Measurements from ENCODE around the gene LRMDA. TPM values are rescaled to one million over a fixed set of nuclear protein-coding genes. Genes with fewer than 3 reads are reported as not detected.

Gene LRMDA
- total and polyA plus RNA-seq, 2 of the 4 experiments (the other 2 are of a cell fraction) = 0.07 TPM; not detected in 1

DNA sequence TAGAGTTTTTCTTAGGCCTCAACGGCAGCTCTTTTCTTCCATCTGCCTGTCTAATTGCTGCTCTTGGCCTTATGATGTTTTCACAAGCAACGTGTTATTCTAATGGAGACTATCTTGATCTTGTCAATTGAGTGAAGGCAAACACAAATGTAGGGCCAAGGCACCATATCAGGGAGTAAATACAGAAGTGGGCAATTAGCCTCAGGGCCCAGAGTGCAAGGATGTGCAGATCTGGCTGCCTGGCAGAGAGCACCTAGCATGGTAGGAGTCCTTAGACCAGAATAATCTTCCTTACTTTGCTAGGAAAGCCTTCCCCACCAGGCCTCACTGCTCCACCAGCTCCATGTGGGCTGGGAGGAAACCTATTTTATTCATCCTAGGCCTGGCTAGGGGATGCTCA is 590.9 kb downstream of the LRMDA start:
- Histone ChIP-seq H2BK120ac (ENCODE audit: low read depth, low read length) (no peak overlapping the region), H2AFZ (replicated peaks; ENCODE audit: low read length, poor library complexity) (no peak overlapping the region), H3K36me3 (ENCODE audit: control insufficient read depth, insufficient read depth, low read length) (no peaks in the 10 kb centered on the region), H3K18ac (ENCODE audit: low read depth, low read length) (no peak overlapping the region), H3K9me1 (ENCODE audit: insufficient read depth, low read length) (no peaks in the 10 kb centered on the region), H3K56ac (ENCODE audit: extremely low read depth, insufficient read depth, low read length) (no peak overlapping the region), H2BK5ac (ENCODE audit: low read depth, low read length, poor library complexity, severe bottlenecking) (no peak overlapping the region), H3K9me3 (ENCODE audit: control insufficient read depth, insufficient read depth, low read length) (no peaks in the 10 kb centered on the region), H4K20me1 (ENCODE audit: insufficient read depth, low read length) (no peaks in the 10 kb centered on the region), H3K14ac (replicated peaks; ENCODE audit: low read depth, low read length) (no peak overlapping the region), H2BK15ac (ENCODE audit: low read depth, low read length) (no peak overlapping the region), H3K27me3 (ENCODE audit: control insufficient read depth, insufficient read depth, low read length) (peaks cover 8% of the 10 kb centered on the region; the same call in 1 of the 2 replicates), H4K8ac (ENCODE audit: low read depth in 2 of 2, low read length in 2 of 2) (no peak overlapping the region), H4K5ac (ENCODE audit: low read depth, low read length) (no peak overlapping the region), H3K9ac (ENCODE audit: low read depth, low read length) (no peak overlapping the region), H2AK9ac (replicated peaks; ENCODE audit: low read depth, low read length, poor library complexity) (no peak overlapping the region), H4K91ac (ENCODE audit: insufficient read depth, low read depth, low read length) (no peak overlapping the region), H3K79me1 (ENCODE audit: low read depth in 1 of 2, low read length in 2 of 2) (no peaks in the 10 kb centered on the region), H3K4me1 (ENCODE audit: control insufficient read depth, insufficient read depth, low read length) (no peaks in the 10 kb centered on the region), H3K4me2 (ENCODE audit: low read depth, low read length) (no peak overlapping the region), H3K4ac (ENCODE audit: low read depth, low read length) (no peak overlapping the region), H2BK20ac (ENCODE audit: low read depth, low read length) (no peak overlapping the region), H3K27ac (ENCODE audit: insufficient read depth, low read length) (no peak overlapping the region), H3K4me3 (ENCODE audit: insufficient read depth, low read depth, low read length) (no peak overlapping the region), H3K23ac (ENCODE audit: low read depth, low read length) (no peak overlapping the region), H2AK5ac (ENCODE audit: low read depth, low read length) (no peak overlapping the region)
- no peak for TF ChIP-seq NFE2L2 (IDR thresholded peaks at IDR 0.05; ENCODE audit: low read depth, low read length)
- TF ChIP-seq MXI1 (IDR thresholded peaks at IDR 0.05; ENCODE audit: borderline replicate concordance, low read depth, low read length) = no peak
- no peak for TF ChIP-seq CHD1 (IDR thresholded peaks at IDR 0.05; ENCODE audit: low read depth, low read length)
- TF ChIP-seq, protein P1, sequence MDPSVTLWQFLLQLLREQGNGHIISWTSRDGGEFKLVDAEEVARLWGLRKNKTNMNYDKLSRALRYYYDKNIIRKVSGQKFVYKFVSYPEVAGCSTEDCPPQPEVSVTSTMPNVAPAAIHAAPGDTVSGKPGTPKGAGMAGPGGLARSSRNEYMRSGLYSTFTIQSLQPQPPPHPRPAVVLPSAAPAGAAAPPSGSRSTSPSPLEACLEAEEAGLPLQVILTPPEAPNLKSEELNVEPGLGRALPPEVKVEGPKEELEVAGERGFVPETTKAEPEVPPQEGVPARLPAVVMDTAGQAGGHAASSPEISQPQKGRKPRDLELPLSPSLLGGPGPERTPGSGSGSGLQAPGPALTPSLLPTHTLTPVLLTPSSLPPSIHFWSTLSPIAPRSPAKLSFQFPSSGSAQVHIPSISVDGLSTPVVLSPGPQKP (IDR thresholded peaks at IDR 0.05; ENCODE audit: borderline replicate concordance, low read depth, low read length) = no peak
- TF ChIP-seq RCOR1 (IDR thresholded peaks at IDR 0.05; ENCODE audit: insufficient replicate concordance, low read length) = no peak
- TF ChIP-seq RAD21 (IDR thresholded peaks at IDR 0.05; ENCODE audit: low read length) = no peak
- no peak for TF ChIP-seq POLR2A (IDR thresholded peaks at IDR 0.05; ENCODE audit: low read depth, low read length)
- no peak for TF ChIP-seq FOS (IDR thresholded peaks at IDR 0.05; ENCODE audit: low read depth, low read length)
- TF ChIP-seq CEBPB (IDR thresholded peaks at IDR 0.05; ENCODE audit: low read depth, low read length) = no peak
- TF ChIP-seq RFX5 (IDR thresholded peaks at IDR 0.05; ENCODE audit: low read depth, low read length) = no peak
- TF ChIP-seq SMC3 (IDR thresholded peaks at IDR 0.05; ENCODE audit: low read depth, low read length) = no peak
- TF ChIP-seq MAZ (IDR thresholded peaks at IDR 0.05; ENCODE audit: borderline replicate concordance, low read depth, low read length) = no peak
- no peak for TF ChIP-seq BHLHE40 (IDR thresholded peaks at IDR 0.05; ENCODE audit: low read depth, low read length)
- in situ Hi-C loops (cut with MboI; ENCODE audit: low sequenced_read_pairs) (no loop called here), dilution Hi-C loops (cut with HindIII; ENCODE audit: low sequenced_read_pairs, unreplicated experiment) (no loop called here), intact Hi-C loops (cut with micrococcal nuclease) (no loop called here)
- no peak for DNase-seq
- ChIA-PET CTCF (no interaction called here), POLR2A (ENCODE audit: unreplicated experiment) (no interaction called here)
- no peak for ATAC-seq (ENCODE audit: low read depth)
- WGBS, 2 experiments (ENCODE audit: extremely low coverage in 2 of 2, insufficient read length in 1 of 2) = no CpG with 5 or more reads among the region's 2 CpGs
- BruUV-seq (replicated peaks) = no TSS peak

Data from IMR-90 (cell line).